ENCODE data around the gene R3HDM4.

DNA sequence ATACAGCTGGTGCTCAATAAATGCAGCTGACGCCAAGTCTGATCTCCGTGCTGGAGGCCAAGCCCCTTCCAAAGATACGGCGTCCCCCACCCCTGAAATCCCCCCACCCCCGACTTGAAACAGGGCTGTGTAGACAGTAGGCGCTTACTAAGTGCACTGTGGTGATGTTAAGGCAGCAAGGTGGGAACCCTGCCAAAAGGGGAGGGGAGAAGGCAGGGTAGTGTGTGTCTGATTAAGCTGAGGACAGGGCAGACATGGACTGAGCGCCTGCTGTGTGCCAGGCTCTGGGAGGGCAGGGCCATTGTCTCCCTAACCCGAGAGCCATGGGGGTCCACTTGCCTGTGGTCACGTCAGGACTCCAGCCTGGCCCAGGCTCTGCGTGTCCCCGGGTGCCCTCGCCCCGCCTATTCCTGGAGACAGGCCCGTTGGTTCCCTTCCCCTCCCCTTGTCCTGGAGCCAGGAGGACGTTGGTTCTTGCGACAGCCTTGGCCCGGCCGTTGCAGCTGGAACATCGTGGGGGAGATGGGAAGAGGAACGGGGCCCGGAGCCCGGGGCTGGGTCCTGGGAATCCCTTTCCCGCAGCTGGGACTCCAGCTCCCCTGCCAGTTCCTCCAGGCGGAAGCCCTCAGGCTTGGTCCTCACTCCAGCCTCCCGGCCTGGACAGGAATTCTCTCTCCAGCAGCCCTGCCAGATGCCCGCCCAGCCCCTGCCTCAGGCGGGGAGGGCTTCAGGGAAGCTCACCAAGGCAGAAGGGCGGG is 62.6 kb downstream of the R3HDM4 start:
- TF ChIP-seq, protein P1, sequence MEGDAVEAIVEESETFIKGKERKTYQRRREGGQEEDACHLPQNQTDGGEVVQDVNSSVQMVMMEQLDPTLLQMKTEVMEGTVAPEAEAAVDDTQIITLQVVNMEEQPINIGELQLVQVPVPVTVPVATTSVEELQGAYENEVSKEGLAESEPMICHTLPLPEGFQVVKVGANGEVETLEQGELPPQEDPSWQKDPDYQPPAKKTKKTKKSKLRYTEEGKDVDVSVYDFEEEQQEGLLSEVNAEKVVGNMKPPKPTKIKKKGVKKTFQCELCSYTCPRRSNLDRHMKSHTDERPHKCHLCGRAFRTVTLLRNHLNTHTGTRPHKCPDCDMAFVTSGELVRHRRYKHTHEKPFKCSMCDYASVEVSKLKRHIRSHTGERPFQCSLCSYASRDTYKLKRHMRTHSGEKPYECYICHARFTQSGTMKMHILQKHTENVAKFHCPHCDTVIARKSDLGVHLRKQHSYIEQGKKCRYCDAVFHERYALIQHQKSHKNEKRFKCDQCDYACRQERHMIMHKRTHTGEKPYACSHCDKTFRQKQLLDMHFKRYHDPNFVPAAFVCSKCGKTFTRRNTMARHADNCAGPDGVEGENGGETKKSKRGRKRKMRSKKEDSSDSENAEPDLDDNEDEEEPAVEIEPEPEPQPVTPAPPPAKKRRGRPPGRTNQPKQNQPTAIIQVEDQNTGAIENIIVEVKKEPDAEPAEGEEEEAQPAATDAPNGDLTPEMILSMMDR (IDR thresholded peaks at IDR 0.05; ENCODE audit: insufficient read depth, low read length), result no peak
- no peak for TF ChIP-seq GABPA (IDR thresholded peaks at IDR 0.05; ENCODE audit: low read depth)
- TF ChIP-seq, protein P2, sequence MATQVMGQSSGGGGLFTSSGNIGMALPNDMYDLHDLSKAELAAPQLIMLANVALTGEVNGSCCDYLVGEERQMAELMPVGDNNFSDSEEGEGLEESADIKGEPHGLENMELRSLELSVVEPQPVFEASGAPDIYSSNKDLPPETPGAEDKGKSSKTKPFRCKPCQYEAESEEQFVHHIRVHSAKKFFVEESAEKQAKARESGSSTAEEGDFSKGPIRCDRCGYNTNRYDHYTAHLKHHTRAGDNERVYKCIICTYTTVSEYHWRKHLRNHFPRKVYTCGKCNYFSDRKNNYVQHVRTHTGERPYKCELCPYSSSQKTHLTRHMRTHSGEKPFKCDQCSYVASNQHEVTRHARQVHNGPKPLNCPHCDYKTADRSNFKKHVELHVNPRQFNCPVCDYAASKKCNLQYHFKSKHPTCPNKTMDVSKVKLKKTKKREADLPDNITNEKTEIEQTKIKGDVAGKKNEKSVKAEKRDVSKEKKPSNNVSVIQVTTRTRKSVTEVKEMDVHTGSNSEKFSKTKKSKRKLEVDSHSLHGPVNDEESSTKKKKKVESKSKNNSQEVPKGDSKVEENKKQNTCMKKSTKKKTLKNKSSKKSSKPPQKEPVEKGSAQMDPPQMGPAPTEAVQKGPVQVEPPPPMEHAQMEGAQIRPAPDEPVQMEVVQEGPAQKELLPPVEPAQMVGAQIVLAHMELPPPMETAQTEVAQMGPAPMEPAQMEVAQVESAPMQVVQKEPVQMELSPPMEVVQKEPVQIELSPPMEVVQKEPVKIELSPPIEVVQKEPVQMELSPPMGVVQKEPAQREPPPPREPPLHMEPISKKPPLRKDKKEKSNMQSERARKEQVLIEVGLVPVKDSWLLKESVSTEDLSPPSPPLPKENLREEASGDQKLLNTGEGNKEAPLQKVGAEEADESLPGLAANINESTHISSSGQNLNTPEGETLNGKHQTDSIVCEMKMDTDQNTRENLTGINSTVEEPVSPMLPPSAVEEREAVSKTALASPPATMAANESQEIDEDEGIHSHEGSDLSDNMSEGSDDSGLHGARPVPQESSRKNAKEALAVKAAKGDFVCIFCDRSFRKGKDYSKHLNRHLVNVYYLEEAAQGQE (IDR thresholded peaks at IDR 0.05; ENCODE audit: insufficient replicate concordance, low read depth), result no peak
- peak; percentile 76; the same call in 1 of the 2 replicates for TF ChIP-seq POLR2AphosphoS5 (IDR thresholded peaks at IDR 0.05; ENCODE audit: low read depth)

Data from HL-60 (cell line).